Measurements from ENCODE around the gene RNU1-3. TPM values are rescaled to one million over a fixed set of nuclear protein-coding genes. Genes with fewer than 3 reads are reported as not detected.
"Not testable (repeated sequence)": the region's sequence is repeated elsewhere in the genome, so short reads cannot be mapped to it uniquely, and the experiment has no call there.

Gene RNU1-3
- total RNA-seq, 1 donor from 2014 or later: 6,195 TPM

DNA sequence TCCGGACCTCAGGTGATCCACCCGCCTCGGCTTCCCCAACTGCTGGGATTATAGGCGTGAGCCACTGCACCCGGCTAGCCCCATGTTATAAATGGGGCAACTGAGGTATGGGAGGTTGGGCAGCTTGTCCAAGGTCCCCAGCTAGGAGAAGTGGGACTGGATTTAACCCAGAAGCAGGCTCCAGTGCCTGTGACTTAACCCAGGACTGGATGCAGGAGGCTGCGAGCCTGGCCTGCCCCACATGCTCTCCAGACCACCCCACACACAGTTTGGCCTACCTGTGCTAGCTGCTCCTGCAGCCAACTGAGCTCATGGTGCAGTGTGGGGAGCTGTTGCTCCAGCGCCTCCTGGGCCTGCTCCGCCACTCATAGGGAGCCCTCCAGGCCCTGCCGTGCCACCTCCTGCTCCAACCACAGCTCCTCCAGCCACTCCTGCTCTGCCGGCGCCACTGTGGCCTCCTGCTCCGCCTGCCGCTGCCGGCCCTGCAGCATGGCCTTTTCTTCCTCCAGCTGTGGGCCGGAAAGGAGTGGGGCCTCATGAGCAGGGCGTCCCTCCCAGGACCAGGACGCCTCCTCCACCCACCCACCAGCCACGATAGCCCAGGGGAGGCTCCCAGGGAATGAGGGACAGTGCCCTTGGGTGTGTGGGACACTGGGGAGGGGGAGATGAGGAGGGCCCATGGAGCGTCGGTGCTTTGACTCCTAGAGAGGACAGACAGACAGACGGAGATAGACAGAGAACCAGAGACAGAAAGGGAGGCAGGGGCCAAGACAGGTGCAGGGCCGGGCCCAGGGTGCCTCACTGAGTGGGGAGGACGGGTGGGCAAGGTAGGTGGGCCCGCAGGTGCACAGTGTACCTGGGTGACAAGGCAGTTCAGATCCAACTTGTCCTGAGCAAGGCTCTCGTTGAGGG lies 41.0 kb downstream of the RNU1-3 start:
- peak; percentile 83 for DNase-seq (ENCODE audit: low spot score)

GRCh38 chr1:16623812-16624719 lies 42.7 kb downstream of the RNU1-3 start:
- peak; percentile 77 for DNase-seq (ENCODE audit: low spot score)
- intact Hi-C loops (cut with DNase I): not testable (repeated sequence)

More for the DNA sequence above, 41.0 kb downstream of the RNU1-3 start:
- intact Hi-C loops (cut with DNase I): no loop called here

DNA sequence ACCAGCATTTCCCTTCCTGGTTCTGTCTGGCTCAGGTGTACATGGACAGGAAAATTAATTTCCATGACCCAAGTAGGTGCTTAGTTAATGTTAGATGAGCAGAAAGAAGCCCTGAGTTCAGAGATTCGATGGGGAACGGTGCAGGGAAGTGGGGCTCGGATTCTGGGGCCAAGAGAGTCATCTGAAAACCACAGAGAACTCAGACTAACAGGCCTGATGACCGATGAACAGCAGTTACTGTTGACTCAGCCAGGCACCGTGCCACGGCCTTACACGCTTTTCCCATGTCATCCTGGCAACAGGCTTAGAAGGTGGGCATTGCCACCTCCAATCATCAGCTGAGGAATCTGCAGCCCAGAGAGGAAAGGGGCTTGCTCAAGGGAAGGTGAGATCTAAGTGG lies 43.4 kb downstream of the RNU1-3 start:
- peak; percentile 69 for DNase-seq (ENCODE audit: low spot score)
- intact Hi-C loops (cut with DNase I): not testable (repeated sequence)

DNA sequence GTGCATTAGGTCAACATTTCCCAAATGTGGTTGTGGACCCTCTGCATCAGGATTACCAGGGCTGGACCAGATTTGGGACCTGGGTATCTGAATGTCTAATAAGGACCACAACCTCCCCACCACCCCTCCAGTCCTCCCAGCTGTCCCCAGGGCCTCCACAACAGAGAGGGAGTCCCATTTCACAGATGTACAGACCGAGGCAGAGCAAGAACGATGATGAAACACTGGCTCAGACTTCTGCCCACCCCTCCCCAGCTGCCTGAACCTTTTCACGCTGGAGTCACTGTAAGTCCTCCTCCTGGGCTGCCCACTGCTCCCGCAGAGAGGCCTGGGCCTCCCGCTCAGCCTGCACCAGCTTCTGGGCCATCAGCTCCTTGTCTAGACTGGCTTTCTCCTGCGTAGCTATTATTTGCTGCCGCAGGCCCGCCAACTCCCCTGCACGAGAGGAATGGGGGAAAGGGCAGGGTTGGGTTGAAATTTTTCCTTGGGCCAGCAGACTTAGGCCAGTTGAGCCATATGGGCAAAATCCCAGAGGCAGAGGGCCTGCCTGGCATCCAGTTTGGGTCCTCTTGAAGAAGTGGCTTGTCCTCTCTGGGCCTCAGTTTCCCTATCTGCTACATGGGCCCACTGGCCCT lies 45.0 kb downstream of the RNU1-3 start:
- intact Hi-C loops (cut with DNase I): not testable (repeated sequence)
- peak; percentile 74 for DNase-seq (ENCODE audit: low spot score)

DNA sequence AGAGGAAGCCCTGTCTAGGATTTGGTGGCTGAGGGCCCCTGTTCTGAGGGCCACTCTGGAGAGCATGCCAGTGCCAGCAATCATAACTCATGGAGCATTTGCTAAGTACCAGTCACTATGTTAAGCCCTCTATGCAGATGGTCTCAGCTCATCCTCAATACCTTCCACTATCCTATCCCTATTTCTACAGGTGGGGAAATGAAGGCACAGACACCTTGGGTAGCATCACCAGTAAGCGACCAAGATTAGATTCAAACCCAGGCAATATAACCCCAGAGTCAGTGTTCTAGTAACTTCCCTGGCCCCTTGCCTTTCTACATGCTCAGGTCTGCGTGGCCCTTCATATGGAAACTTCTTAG lies 45.5 kb downstream of the RNU1-3 start:
- intact Hi-C loops (cut with DNase I): no loop called here
- no peak for DNase-seq (ENCODE audit: low spot score)

DNA sequence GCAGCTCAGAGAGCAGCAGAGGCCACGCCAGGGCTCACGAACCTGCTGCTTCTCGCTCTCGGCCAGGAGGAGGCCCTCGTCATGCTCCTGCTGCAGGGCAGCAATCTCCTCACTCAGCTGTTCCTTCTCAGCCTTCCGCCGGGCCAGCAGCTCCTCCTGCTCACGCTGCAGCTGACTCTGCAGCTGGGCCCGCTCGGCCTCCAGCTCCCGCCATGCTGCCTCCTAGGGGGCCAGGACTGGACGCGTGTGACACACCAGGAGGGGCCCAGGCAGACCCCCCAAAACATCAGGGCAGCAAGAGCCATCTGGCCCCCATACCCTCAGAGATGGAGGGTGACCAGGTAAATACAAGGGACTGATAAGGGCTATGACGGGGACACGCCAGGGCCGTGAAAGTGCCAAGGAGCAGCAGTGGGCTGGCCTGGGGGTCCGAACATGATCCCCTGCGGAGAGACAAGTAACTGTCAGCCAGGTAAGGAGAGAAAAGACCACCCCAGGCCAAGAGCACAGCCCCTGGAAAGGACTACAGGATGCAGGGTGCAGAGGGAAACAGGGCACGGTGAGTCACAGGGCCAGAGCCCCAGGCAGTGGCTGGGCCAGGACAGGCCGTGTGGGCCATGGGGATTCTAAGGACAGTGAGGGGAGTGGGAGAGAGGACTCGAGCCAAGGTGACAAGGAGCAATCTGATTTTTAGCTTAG lies 46.8 kb downstream of the RNU1-3 start:
- intact Hi-C loops (cut with DNase I): not testable (repeated sequence)
- DNase-seq (ENCODE audit: low spot score): peak; percentile 76

- intact Hi-C loops (cut with DNase I): no loop called here
- peak; percentile 79 for DNase-seq (ENCODE audit: low spot score)
Observed at GRCh38 chr1:16618719-16619118, 48.0 kb downstream of the RNU1-3 start.

- DNase-seq (ENCODE audit: low spot score): no peak
- intact Hi-C loops (cut with DNase I): no loop called here
Observed at GRCh38 chr1:16617778-16618580, 48.8 kb downstream of the RNU1-3 start.

DNA sequence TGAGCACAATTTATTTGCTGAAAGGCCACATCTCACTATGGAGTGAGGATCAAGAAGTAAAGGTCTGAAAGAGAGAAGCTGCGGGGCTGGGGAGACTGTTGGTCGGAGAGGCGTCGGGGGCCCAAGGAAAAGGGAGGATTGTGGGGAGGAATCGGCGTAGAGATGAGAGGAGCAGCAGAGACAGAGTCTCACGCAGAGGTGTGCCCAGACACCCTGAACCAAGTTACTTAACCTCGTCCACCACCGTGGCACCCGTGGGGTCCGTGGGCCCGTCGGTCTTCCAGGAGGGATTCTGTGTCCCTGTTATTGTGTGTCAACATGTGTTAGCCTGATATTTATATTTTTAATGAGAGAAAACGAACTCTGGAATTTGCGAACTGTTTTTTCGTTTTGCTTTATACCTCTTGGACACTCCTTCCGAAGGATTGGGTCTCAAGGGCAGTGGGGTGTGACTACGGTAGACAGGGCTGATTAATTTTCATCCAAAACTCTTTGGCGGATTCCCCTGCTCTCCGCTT lies 49.6 kb downstream of the RNU1-3 start:
- peak; percentile 65 for DNase-seq (ENCODE audit: low spot score)
- intact Hi-C loops (cut with DNase I): no loop called here

Other genes with a start within 250 kb of the RNU1-3 start
- not detected for gene SPATA21, start 229.5 kb downstream of the RNU1-3 start, total RNA-seq
- 14.5 TPM for gene NECAP2, start 226.2 kb downstream of the RNU1-3 start, total RNA-seq
- 6,195 TPM for gene RNU1-1, start 152.7 kb downstream of the RNU1-3 start, total RNA-seq
- 12.6 TPM for gene NBPF1, start 53.4 kb downstream of the RNU1-3 start, total RNA-seq
- gene RNU1-4, start 73.6 kb upstream of the RNU1-3 start, total RNA-seq: 6,195 TPM
- 6,195 TPM for gene RNU1-2, start 229.0 kb upstream of the RNU1-3 start, total RNA-seq

All from cardiac septum (tissue), 1 donor.